NCI-H2029 treated with DMSO at 0.1 percent for 48 hours (cell line): ENCODE measurements around the gene OR5L1.

Experiments
- DNase-seq: peaks from one replicate; lab custom pipeline; 2025; lab: John Stamatoyannopoulos, UW

OR5L1 gene

DNA sequence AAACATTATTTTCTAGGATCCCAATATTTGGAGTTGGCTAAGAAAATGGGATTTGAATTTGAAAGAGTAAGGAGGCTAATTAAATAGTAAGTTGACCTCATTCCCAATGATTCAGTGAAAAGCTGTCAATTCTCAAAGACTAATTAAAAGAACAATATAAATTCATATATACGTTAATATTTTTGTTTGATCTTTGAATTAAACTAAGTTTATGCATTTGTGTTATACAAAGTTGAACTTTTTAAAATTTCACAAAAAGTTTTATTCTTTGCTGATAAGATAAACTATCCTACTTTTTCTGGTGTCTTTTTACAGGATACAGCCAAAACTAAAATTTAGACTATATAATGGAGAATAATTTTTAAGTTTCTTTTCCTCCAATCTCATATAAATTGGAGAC is at the start of gene OR5L1:
Gene OR5L1 (plus strand): TSS at position 301 of the 400 bp plus-strand sequence. CDS start 100 bp downstream, outside the sequence.
- no peak for DNase-seq

DNA sequence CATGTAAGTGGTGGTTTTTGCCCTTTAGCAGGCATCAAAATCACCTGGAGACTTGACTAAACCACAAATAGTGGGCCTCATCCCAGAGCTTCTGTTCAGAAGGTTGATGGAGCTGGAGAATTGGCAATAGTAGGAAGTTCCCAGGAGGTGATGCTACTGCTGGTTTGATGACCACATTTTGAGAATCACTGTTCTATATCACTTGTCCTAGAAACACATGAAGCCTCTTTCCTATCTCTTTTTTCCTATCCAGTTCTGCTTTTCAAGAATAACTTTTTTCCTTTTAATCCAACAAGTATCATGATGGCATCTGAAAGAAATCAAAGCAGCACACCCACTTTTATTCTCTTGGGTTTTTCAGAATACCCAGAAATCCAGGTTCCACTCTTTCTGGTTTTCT is 38.0 kb upstream of the OR5L1 start, which contains the start of gene OR5D13:
Gene OR5D13 (plus strand): TSS at position 301 of the 400 bp plus-strand sequence. CDS start 0 bp downstream, at position 301.
- DNase-seq, result no peak

DNA sequence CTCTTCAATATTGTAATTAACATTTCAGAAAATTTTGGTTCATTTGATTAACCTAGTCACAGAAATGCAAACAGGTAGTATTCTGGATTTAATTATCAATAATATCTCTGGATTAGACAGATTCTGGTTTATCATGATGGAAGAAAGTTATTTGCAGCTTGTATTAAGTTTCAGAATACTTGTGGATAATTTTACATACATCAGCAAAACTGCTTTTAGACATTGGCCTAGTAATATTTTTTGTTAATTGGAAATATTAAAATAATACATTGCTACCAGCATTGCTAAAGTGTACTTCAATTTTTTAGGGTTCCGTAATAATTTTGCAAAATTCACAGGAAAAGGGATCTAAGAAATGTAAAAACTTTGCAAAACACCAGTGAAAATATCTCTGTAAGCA is 19.6 kb upstream of the OR5L1 start:
- no peak for DNase-seq

DNA sequence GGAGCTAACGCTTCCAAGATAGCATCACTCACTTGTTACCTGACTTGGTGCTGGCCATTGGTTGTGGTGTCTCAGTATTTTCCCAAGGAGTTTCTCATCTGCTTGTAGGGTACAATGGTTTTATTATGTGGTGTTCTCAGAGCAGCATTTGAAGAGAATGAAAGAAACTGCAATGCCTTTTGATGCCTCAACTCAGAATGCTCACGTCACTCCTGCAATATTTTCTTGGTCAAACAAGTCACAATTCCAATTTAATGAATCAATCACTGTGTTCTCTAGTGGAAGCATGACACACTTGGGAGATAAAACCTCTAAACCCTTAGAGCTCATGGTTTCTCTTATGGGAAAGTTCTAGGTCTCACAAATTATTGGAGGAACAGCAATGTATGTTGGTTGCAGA is 17.8 kb upstream of the OR5L1 start:
- DNase-seq, result no peak

DNA sequence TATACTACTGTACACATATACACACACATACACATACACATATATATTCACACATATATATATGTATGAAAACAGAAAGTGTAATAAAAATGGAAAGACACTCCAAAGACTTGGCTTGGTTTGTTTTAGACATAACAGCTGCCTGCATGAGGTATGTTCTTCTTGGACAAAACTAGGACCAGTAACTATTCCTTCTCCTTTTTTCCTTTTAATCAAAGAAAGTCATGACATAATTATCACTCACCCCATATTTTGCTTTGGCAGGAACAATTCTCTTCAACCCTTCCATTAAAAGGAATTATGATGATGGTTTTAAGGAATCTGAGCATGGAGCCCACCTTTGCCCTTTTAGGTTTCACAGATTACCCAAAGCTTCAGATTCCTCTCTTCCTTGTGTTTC is 15.9 kb upstream of the OR5L1 start, which contains the start of gene OR5D14:
Gene OR5D14 (plus strand): TSS at position 301 of the 400 bp plus-strand sequence. CDS start 0 bp downstream, at position 301.
- no peak for DNase-seq

DNA sequence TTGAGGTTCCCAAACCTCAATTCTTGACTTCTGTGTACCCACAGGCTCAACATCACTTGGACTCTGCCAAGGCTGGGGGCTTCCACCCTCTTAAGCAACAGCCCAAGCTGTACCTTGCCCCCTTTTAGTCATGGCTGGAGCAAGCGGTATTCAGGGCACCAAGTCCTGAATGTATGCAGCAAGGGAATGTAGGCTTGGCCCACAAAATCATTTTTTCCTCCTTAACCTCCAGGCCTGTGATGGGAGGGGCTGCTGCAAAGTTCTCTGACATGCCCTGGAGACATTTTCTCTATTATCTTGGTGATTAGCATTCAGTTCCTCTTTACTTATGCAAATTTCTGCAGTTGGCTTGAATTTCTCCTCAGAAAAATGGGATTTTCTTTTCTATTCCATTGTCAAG is 4.9 kb upstream of the OR5L1 start:
- no peak for DNase-seq

DNA sequence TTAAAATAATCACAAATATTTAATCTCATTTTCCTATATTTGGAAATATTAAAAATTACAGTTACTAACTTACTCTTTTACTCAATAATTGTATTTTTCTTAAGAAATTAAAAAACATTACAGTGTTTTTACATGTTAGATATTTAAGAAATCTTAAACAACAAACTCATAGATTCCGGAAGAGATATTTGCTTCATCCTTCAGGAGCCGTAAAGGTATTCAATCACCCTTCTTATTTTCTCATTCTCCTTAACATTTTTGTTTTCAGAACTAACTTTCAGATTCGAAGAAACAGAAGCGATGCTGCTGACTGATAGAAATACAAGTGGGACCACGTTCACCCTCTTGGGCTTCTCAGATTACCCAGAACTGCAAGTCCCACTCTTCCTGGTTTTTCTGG is 8.2 kb downstream of the OR5L1 start, which contains the start of gene OR5D18:
Gene OR5D18 (plus strand): TSS at position 301 of the 400 bp plus-strand sequence. CDS start 0 bp downstream, at position 301.
- DNase-seq, result no peak

DNA sequence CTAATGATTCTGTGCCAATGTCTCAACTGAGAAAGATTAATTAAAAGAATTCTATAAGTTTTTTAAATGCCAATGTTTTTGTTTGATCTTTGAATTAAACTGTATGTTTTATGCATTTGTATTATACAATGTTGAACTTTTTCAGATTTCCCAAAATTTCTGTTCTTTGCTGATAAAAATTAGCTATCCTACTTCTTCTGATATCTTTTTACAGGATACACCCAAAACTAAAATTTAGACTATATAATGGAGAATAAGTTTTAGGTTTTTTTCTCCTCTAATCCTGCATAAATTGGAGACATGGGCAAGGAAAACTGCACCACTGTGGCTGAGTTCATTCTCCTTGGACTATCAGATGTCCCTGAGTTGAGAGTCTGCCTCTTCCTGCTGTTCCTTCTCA is 15.8 kb downstream of the OR5L1 start, which contains the start of gene OR5L2:
Gene OR5L2 (plus strand): TSS at position 301 of the 400 bp plus-strand sequence. CDS start 0 bp downstream, at position 301.
- no peak for DNase-seq

DNA sequence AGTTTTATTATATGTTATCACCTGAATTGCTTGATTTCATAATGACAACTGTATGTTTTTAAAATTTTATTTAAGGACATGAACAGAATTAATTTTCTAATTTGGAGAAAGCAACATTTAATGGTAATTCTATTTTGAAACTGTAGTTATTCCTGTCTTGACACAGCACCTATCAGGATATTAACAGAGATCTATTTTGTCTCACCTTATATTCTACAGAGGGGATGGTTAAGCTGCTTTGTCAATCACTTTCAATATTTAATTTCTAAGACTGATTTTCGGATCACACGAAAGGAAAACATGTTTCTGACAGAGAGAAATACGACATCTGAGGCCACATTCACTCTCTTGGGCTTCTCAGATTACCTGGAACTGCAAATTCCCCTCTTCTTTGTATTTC is 27.3 kb downstream of the OR5L1 start, which contains the start of gene OR5D16:
Gene OR5D16 (plus strand): TSS at position 301 of the 400 bp plus-strand sequence. CDS start 0 bp downstream, at position 301.
- no peak for DNase-seq

DNA sequence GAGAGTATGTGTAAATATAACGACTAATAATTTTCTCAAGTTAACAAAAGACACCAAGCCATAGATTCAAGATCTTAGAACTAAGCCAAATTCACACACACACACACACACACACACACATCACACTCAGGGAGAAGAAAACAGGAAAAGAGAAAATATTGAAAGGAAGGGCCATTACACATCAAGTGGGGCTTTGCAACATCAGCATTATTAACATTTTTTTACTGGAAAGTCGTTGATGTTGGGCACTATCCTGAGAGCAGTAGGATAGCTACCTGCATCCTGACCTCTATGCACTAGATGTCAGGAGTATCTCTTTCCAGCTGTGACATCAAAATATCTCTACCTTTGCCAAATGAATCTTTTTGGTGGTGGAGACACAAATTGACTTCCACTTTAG is 36.3 kb downstream of the OR5L1 start:
- no peak for DNase-seq

DNA sequence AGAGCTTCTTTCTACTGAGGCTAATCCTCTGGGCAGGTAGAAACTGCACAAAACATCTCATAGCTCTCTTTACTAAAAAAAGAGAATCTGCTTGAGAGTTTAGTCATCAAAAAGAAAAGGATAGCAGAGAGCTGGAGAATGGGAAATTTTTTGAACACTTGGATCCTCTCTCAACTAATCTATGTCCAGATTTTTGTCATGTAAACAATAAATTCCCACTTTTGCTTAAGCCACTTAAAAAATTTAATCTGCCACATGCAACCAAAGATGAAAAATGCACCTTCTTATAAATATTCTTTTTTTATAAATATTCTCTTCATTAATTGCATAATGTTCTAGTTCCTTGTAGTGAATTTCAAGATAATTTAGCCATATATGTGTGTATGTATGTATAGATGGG is 37.9 kb downstream of the OR5L1 start:
- DNase-seq, result no peak

DNA sequence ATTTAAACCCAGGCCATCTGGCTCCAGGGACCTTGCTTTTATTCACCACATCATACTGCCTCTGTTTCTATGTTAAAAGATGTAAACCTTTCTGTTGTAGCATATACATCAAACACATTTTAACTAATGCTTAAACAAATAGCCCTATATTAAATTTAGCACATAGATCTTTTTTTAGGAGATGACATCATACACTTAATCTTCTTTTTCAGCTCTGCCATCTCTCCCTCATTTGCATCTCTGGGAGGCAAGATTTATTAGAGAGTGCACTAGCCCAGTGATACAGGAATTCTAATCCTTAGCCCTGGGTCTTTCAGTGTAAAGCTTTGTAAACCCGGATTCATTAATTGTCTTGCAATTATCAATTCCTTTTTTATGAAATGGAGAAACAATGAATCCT is 41.0 kb downstream of the OR5L1 start:
- no peak for DNase-seq

DNA sequence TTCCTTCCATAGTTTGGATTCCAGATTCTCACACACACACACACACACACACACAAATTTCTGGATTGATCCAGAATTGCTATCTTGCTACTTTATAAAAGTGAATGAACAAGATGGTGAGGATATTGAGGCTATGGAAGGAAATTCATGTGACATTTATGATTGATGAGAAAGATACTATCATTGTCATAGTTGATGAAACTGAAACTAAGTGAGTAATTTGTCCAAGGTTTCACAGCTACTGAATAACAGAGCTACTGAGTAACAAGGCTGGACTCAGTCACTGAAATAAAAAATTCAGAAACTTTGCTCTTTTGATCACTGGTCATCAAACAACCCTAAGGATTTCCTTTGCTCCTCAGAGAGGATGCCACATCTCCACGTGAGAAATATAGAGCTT is 43.5 kb downstream of the OR5L1 start:
- DNase-seq, result no peak
